SU-DHL-6 (cell line): ENCODE measurements around the gene SYTL3.
"Not testable (repeated sequence)": the region's sequence is repeated elsewhere in the genome, so short reads cannot be mapped to it uniquely, and the experiment has no call there.

Experiments
- H2AFZ ChIP-seq: fragments of 200-600 bp; sonication (generic); 2 replicates; pipeline ENCODE4 v1.6.1; 2014; ENCODE audit warnings: low read depth, mild to moderate bottlenecking, moderate library complexity, mixed read lengths, antibody characterized with exemption, low read length; ENCODE audit not compliant: severe bottlenecking
- H3F3A ChIP-seq: fragments of 200-600 bp; shearing (Covaris generic); 2 replicates; pipeline ENCODE4 v1.6.0; 2016; ENCODE audit warnings: antibody characterized with exemption, mild to moderate bottlenecking; ENCODE audit not compliant: insufficient read depth
- H3K27ac ChIP-seq: fragments of 200-600 bp; sonication (generic); 2 replicates; pipeline ENCODE4 v1.5.1; 2016; ENCODE audit warnings: low read depth, mild to moderate bottlenecking, low read length, moderate library complexity, mixed read lengths
- H3K27me3 ChIP-seq: fragments of 200-600 bp; sonication (generic), shearing (Covaris generic); 2 replicates; pipeline ENCODE4 v1.6.0; 2014; ENCODE audit warnings: mild to moderate bottlenecking, low read length
- H3K36me3 ChIP-seq: fragments of 200-600 bp; sonication (generic); 2 replicates; pipeline ENCODE4 v1.6.1; 2014; ENCODE audit warnings: mild to moderate bottlenecking, low read length, mixed read lengths
- H3K4me2 ChIP-seq: fragments of 300-600, 200-600 bp; shearing (Covaris generic), sonication (generic); 2 replicates; pipeline ENCODE4 v1.6.0; 2014; ENCODE audit warnings: low read length, low read depth, mild to moderate bottlenecking; ENCODE audit not compliant: poor library complexity, severe bottlenecking
- H3K4me3 ChIP-seq: fragments of 200-600 bp; sonication (generic); 2 replicates; pipeline ENCODE4 v1.5.1; 2014; ENCODE audit warnings: antibody characterized with exemption, low read length, mild to moderate bottlenecking, mixed read lengths; ENCODE audit not compliant: insufficient read depth, poor library complexity, severe bottlenecking
- H3K79me2 ChIP-seq: fragments of 200-600 bp; sonication (generic); 2 replicates; pipeline ENCODE4 v1.6.1; 2014; ENCODE audit warnings: mild to moderate bottlenecking, low read length, moderate library complexity; ENCODE audit not compliant: insufficient read depth
- H3K9ac ChIP-seq: fragments of 200-600 bp; sonication (generic); 2 replicates; pipeline ENCODE4 v1.7.0; 2014; ENCODE audit warnings: mild to moderate bottlenecking, low read length
- H3K9me2 ChIP-seq: fragments of 200-600 bp; sonication (generic); replicated peaks from 2 replicates; pipeline ENCODE4 v1.6.1; 2014; ENCODE audit warnings: low read length; ENCODE audit not compliant: insufficient read depth
- H3K9me3 ChIP-seq: fragments of 200-600 bp; sonication (generic); 2 replicates; pipeline ENCODE4 v1.6.1; 2014; ENCODE audit warnings: low read length, mixed read lengths; ENCODE audit not compliant: insufficient read depth
- H4K20me1 ChIP-seq: fragments of 200-600 bp; sonication (generic); 2 replicates; pipeline ENCODE4 v1.6.1; 2014; ENCODE audit warnings: low read depth, mild to moderate bottlenecking, antibody characterized with exemption, low read length, moderate library complexity, mixed read lengths
- CTCF ChIP-seq: fragments of 200-600 bp; sonication (generic); IDR thresholded peaks from one replicate; pipeline ENCODE4 v1.5.1; 2017; ENCODE audit warnings: antibody characterized with exemption, mild to moderate bottlenecking, low read length, moderate library complexity; ENCODE audit not compliant: insufficient read depth, poor library complexity, severe bottlenecking
- EZH2phosphoT487 ChIP-seq: fragments of 200-600 bp; sonication (generic), shearing (Covaris generic); conservative IDR thresholded peaks from 2 replicates; pipeline ENCODE4 v1.6.1; 2018; ENCODE audit warnings: mild to moderate bottlenecking, antibody characterized with exemption, low read length, moderate library complexity, mixed read lengths

The SYTL3 gene

GRCh38 chr6:158648682-158649131 lies 1.1 kb upstream of the SYTL3 start:
- H3F3A ChIP-seq: 0 out of 2 replicates have a peak, but pooled peaks cover 4% of the 10 kb centered on the region
- TF ChIP-seq EZH2phosphoT487 (no peak), CTCF (no peak)
- H3K9me3 ChIP-seq: no peaks in the 10 kb centered on the region
- H4K20me1 ChIP-seq: no peaks in the 10 kb centered on the region
- no peaks in the 10 kb centered on the region for H3K27me3 ChIP-seq
- no peak overlapping the region for H2AFZ ChIP-seq
- H3K9ac ChIP-seq: no peak overlapping the region
- no peaks in the 10 kb centered on the region for H3K9me2 ChIP-seq
- H3K4me2 ChIP-seq: no peak overlapping the region
- H3K79me2 ChIP-seq: peaks cover 6% of the 10 kb centered on the region
- no peak overlapping the region for H3K4me3 ChIP-seq
- H3K36me3 ChIP-seq: no peaks in the 10 kb centered on the region
- H3K27ac ChIP-seq: no peak overlapping the region

DNA sequence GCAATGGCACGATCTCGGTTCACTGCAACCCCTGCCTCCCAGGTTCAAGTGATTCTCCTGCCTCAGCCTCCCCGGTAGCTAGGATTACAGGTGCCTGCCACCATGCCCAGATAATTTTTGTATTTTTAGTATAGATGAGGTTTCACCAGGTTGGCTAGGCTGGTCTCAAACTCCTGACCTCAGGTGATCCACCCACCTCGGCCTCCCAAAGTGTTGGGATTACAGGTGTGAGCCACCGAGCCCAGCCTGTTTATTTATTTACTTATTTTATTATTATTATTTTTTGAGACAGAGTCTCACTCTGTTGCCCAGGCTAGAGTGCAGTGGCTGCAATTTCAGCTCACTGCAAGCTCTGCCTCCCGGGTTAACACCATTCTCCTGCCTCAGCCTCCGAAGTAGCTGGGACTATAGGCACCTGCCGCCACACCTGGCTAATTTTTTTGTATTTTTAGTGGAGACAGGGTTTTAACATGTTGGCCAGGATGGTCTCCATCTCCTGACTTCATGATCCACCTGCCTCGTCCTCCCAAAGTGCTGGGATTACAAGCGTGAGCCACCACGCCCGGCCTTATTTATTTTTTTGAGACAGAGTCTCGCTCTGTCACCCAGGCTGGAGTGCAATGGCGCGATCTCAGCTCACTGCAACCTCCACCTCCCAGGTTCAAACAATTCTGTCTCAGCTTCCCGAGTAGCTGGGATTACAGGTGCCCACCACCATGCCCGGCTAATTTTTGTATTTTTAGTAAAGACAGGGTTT lies 2.3 kb downstream of the SYTL3 start:
- H2AFZ ChIP-seq, H3K9me3 ChIP-seq, H3K9me2 ChIP-seq, H3K27me3 ChIP-seq, H3K9ac ChIP-seq, H4K20me1 ChIP-seq, H3K36me3 ChIP-seq, H3K4me2 ChIP-seq, H3K27ac ChIP-seq, H3K79me2 ChIP-seq, H3F3A ChIP-seq, H3K4me3 ChIP-seq: not testable (repeated sequence)

DNA sequence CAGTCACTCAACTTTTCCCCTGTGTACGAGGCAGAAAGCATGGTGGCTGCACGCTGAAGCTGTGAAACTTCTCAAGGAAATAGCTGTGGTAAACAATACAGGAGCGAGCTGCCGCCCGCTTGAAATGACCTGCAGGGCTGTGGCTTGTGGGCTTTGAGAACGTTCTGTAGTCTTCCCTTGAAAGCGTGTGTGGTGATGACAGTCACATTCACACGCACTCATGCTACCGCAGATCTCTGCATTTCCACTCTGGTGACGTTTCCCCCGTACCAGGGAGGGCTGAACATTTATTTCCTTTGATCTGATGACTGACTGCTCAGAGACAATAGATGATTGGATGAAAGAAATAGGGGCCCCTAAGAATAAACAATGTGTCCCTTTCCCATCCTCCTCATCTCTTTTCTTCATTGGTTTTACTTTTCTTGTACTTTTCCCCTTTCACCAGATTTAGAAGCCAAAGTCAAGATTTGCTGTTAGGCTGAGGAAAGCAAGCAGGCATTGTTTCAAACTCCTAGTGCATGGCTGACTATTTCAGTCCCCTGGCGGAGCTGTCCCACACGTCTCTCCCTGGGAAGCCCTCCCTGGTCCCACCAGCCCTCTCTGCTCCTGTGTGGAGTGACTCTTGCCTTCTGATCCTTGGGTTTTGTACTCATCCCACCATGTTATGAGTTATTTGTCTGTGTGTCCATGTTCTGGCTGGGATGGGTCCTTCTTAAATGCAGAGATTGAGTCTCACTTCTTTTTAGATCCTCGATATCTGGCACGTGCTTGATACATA lies 3.9 kb downstream of the SYTL3 start:
- H4K20me1 ChIP-seq: no peaks in the 10 kb centered on the region
- H3K27me3 ChIP-seq: no peaks in the 10 kb centered on the region
- no peak overlapping the region for H2AFZ ChIP-seq
- H3K4me2 ChIP-seq: no peak overlapping the region
- H3K9me3 ChIP-seq: no peaks in the 10 kb centered on the region
- TF ChIP-seq CTCF (no peak), EZH2phosphoT487 (no peak)
- H3K27ac ChIP-seq: no peak overlapping the region
- no peaks in the 10 kb centered on the region for H3K9me2 ChIP-seq
- no peak overlapping the region for H3K9ac ChIP-seq
- no peaks in the 10 kb centered on the region for H3K36me3 ChIP-seq
- H3K79me2 ChIP-seq: no peaks in the 10 kb centered on the region
- no peaks in the 10 kb centered on the region for H3F3A ChIP-seq
- H3K4me3 ChIP-seq: no peak overlapping the region

- Histone ChIP-seq H2AFZ (no peak overlapping the region), H4K20me1 (no peaks in the 10 kb centered on the region), H3K4me2 (no peak overlapping the region), H3K9ac (no peak overlapping the region), H3F3A (no peaks in the 10 kb centered on the region), H3K27ac (no peak overlapping the region), H3K9me2 (no peaks in the 10 kb centered on the region), H3K36me3 (no peaks in the 10 kb centered on the region), H3K27me3 (no peaks in the 10 kb centered on the region), H3K9me3 (no peaks in the 10 kb centered on the region), H3K79me2 (no peaks in the 10 kb centered on the region), H3K4me3 (no peak overlapping the region)
- no peak for TF ChIP-seq CTCF
- TF ChIP-seq EZH2phosphoT487: no peak
Observed at GRCh38 chr6:158654498-158654897, 4.6 kb downstream of the SYTL3 start.
